ENCODE results near the gene KRTAP6-2. TPM values are rescaled to one million over a fixed set of nuclear protein-coding genes. Genes with fewer than 3 reads are reported as not detected.

KRTAP6-2 gene, protein sequence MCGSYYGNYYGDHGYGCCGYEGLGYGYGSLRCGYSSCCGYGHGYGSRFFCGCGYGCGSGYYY
- total RNA-seq (2021) (not detected in 2 replicates), Bru-seq, nascent RNA (not detected), BruChase-seq, experiment 1, labeled RNA remaining after a 2-hour chase (not detected), BruChase-seq, experiment 2, labeled RNA remaining after a 6-hour chase (not detected)
- long read RNA-seq, result 0 reads

DNA sequence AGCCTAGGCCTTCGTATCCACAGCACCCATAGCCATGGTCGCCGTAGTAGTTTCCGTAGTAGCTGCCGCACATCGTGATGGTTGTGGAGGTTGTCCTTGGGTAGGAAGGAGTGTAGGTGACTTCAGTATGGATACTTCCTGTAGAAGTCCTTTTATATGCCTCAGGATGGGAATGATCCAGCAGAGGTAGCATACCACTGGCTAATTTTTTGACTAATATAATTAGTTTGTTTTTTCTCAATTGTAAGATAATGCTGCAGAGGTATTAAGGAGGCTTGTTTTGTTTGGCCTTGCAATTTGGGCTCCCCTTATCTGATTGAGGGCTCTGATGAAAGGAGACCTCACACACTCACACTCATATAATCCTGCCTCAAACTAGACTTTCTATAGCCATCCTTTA is at the start of gene KRTAP6-2:
Gene KRTAP6-2, minus strand, starts transcription at position 101 of the 400 bp plus-strand sequence. Its CDS starts 28 bp downstream, at position 73.
- Histone ChIP-seq H3K4me3 (ENCODE audit: low read depth, low read length, poor library complexity, severe bottlenecking) (no peak within 1 kb of the TSS), H3K9me3 (ENCODE audit: low read depth, low read length, poor library complexity, severe bottlenecking) (peaks cover 10% of the 10 kb centered on the region), H3K27ac (ENCODE audit: low read depth, low read length, poor library complexity, severe bottlenecking) (no peak within 1 kb of the TSS), H3K4me1 (ENCODE audit: insufficient read depth, low read length, poor library complexity, severe bottlenecking) (no peaks in the 10 kb centered on the region), H3K27me3 (replicated peaks; ENCODE audit: insufficient read depth, low read depth, low read length, poor library complexity) (no peaks in the 10 kb centered on the region), H3K36me3 (ENCODE audit: insufficient read depth, low read length, poor library complexity, severe bottlenecking) (no peaks in the 10 kb centered on the region)
- POLR2A ChIA-PET (ENCODE audit: low non-redundant PET), result no interaction called here
- CTCF ChIA-PET, result no interaction called here
- TF ChIP-seq, protein P1, sequence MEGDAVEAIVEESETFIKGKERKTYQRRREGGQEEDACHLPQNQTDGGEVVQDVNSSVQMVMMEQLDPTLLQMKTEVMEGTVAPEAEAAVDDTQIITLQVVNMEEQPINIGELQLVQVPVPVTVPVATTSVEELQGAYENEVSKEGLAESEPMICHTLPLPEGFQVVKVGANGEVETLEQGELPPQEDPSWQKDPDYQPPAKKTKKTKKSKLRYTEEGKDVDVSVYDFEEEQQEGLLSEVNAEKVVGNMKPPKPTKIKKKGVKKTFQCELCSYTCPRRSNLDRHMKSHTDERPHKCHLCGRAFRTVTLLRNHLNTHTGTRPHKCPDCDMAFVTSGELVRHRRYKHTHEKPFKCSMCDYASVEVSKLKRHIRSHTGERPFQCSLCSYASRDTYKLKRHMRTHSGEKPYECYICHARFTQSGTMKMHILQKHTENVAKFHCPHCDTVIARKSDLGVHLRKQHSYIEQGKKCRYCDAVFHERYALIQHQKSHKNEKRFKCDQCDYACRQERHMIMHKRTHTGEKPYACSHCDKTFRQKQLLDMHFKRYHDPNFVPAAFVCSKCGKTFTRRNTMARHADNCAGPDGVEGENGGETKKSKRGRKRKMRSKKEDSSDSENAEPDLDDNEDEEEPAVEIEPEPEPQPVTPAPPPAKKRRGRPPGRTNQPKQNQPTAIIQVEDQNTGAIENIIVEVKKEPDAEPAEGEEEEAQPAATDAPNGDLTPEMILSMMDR (conservative IDR thresholded peaks at IDR 0.05; ENCODE audit: low read depth, low read length), result no peak
- TF ChIP-seq EZH2 (IDR thresholded peaks at IDR 0.05; ENCODE audit: borderline replicate concordance, low read depth, low read length, poor library complexity, severe bottlenecking), result no peak
- no TSS peak for BruUV-seq (replicated peaks)
- DNase-seq (ENCODE audit: low spot score), result no peak
- intact Hi-C loops (cut with micrococcal nuclease; ENCODE audit: unreplicated experiment), result no loop called here

DNA sequence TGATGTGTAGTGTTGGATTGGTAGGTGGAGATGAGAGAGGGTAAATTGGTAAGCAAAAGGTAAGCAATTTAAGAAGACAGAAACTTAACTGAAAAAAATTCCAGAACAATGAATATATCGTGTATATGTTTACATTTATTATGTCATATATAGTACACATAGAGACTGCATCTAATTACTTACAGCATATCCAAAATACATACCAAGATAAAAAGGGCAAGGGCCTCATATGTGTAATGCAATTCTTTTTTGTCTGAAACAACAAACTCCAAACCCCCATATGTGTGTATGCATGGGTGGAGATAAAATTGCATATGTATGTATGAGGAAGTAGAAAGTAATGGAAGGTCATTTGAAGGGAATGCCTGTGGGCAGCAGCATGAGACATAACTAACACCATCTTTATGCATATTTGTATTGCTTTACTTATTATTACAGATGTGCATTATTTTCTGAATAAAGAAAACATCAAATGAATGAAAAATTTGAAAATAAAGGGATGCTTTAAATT is 48.3 kb upstream of the KRTAP6-2 start:
- H3K36me3 ChIP-seq (ENCODE audit: insufficient read depth, low read length, poor library complexity, severe bottlenecking), result no peaks in the 10 kb centered on the region
- no peaks in the 10 kb centered on the region for H3K27me3 ChIP-seq (replicated peaks; ENCODE audit: insufficient read depth, low read depth, low read length, poor library complexity)
- no peak for TF ChIP-seq EZH2 (IDR thresholded peaks at IDR 0.05; ENCODE audit: borderline replicate concordance, low read depth, low read length, poor library complexity, severe bottlenecking)
- TF ChIP-seq, protein P1 (conservative IDR thresholded peaks at IDR 0.05; ENCODE audit: low read depth, low read length), result no peak
- no peak overlapping the region for H3K4me3 ChIP-seq (ENCODE audit: low read depth, low read length, poor library complexity, severe bottlenecking)
- no peak overlapping the region for H3K27ac ChIP-seq (ENCODE audit: low read depth, low read length, poor library complexity, severe bottlenecking)
- ChIA-PET CTCF (no interaction called here), POLR2A (ENCODE audit: low non-redundant PET) (no interaction called here)
- no peak for DNase-seq (ENCODE audit: low spot score)
- no TSS peak for BruUV-seq (replicated peaks)
- intact Hi-C loops (cut with micrococcal nuclease; ENCODE audit: unreplicated experiment), result no loop called here
- H3K4me1 ChIP-seq (ENCODE audit: insufficient read depth, low read length, poor library complexity, severe bottlenecking), result no peaks in the 10 kb centered on the region
- H3K9me3 ChIP-seq (ENCODE audit: low read depth, low read length, poor library complexity, severe bottlenecking), result peaks cover 4% of the 10 kb centered on the region

DNA sequence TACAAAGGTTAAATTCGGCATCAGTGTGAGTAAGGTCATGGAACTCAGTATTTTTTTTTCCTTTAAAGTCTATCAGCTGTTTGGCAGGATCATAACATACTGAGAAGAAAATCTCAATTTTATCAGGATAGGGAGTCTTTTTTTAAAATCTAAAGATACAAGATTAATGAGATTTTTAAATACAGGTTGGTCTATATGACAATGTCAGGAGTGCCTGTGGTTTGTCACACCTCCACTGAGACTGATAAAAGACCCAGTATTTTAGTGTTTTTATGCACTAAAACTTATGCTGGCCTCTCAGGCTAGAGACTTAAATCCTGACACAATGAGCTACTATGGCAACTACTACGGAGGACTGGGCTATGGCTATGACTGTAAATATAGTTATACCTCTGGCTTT is 43.9 kb upstream of the KRTAP6-2 start, which contains the start of gene KRTAP20-3:
Gene KRTAP20-3, plus strand, starts transcription at position 301 of the 400 bp plus-strand sequence.
- ChIA-PET CTCF (no interaction called here), POLR2A (ENCODE audit: low non-redundant PET) (no interaction called here)
- intact Hi-C loops (cut with micrococcal nuclease; ENCODE audit: unreplicated experiment), result no loop called here
- H3K4me1 ChIP-seq (ENCODE audit: insufficient read depth, low read length, poor library complexity, severe bottlenecking), result no peaks in the 10 kb centered on the region
- TF ChIP-seq, protein P1 (conservative IDR thresholded peaks at IDR 0.05; ENCODE audit: low read depth, low read length), result no peak
- no peak for TF ChIP-seq EZH2 (IDR thresholded peaks at IDR 0.05; ENCODE audit: borderline replicate concordance, low read depth, low read length, poor library complexity, severe bottlenecking)
- peaks cover 12% of the 10 kb centered on the region for H3K9me3 ChIP-seq (ENCODE audit: low read depth, low read length, poor library complexity, severe bottlenecking)
- no TSS peak for BruUV-seq (replicated peaks)
- no peak within 1 kb of the TSS for H3K4me3 ChIP-seq (ENCODE audit: low read depth, low read length, poor library complexity, severe bottlenecking)
- H3K36me3 ChIP-seq (ENCODE audit: insufficient read depth, low read length, poor library complexity, severe bottlenecking), result no peaks in the 10 kb centered on the region
- no peak within 1 kb of the TSS for H3K27ac ChIP-seq (ENCODE audit: low read depth, low read length, poor library complexity, severe bottlenecking)
- DNase-seq (ENCODE audit: low spot score), result no peak
- H3K27me3 ChIP-seq (replicated peaks; ENCODE audit: insufficient read depth, low read depth, low read length, poor library complexity), result no peaks in the 10 kb centered on the region

Measured in A673 (cell line).